K562 (cell line): ENCODE data around the gene CEP350. TPM values are rescaled to one million over a fixed set of nuclear protein-coding genes. Genes with fewer than 3 reads are reported as not detected.

Experiments
- ATF7 ChIP-seq: fragments of 450-650 bp; IDR thresholded peaks from 2 replicates; pipeline ENCODE4 v1.7.1; 2014; ENCODE audit warnings: mild to moderate bottlenecking, moderate library complexity
- ELF2 ChIP-seq: fragments of 250-450 bp; sonication (Bioruptor Pico); IDR thresholded peaks from 2 replicates; pipeline ENCODE4 v1.5.0; 2021; ENCODE audit warnings: mild to moderate bottlenecking
- ETV6 ChIP-seq, 3 experiments: fragments of 150-350 bp in 1 of 3; sonication (generic) in 1 of 3; formaldehyde crosslinking in 1 of 3; IDR thresholded peaks; 2 replicates each; pipeline versions ENCODE4 v1.6.1 to v1.8.0; 2014 to 2022; ENCODE audit warnings: borderline replicate concordance in 2 of 3, low read depth in 2 of 3, antibody characterized with exemption in 1 of 3, low read length in 1 of 3, mild to moderate bottlenecking in 1 of 3, missing genetic modification reagents in 1 of 3
- GTF2A2 ChIP-seq: IDR thresholded peaks from 2 replicates; pipeline ENCODE4 v1.6.1; 2016; ENCODE audit warnings: mild to moderate bottlenecking, missing genetic modification characterization, missing compliant biosample characterization
- KAT7 ChIP-seq: sonication (generic); formaldehyde crosslinking; IDR thresholded peaks from 2 replicates; pipeline ENCODE4 v1.8.0; 2022; ENCODE audit warnings: missing genetic modification reagents, mild to moderate bottlenecking, borderline replicate concordance
- NELFE ChIP-seq: IDR thresholded peaks from 2 replicates; pipeline ENCODE4 v1.6.1; 2011; ENCODE audit warnings: mild to moderate bottlenecking; ENCODE audit not compliant: insufficient read depth, insufficient read length
- RHOXF2B ChIP-seq: fragments of 250-450 bp; sonication (Bioruptor Pico); conservative IDR thresholded peaks from 2 replicates; pipeline ENCODE4 v1.5.1; 2021
- XRCC5 ChIP-seq: fragments of 200-400 bp; formaldehyde crosslinking; IDR thresholded peaks from 2 replicates; pipeline ENCODE4 v1.6.1; 2017; ENCODE audit warnings: low read depth, mild to moderate bottlenecking, low read length
- ZNF232 ChIP-seq: sonication (generic); formaldehyde crosslinking; IDR thresholded peaks from 2 replicates; pipeline ENCODE4 v1.8.0; 2022; ENCODE audit warnings: mild to moderate bottlenecking, missing genetic modification reagents
- ZNF316 ChIP-seq: fragments of 450-650 bp; IDR thresholded peaks from 2 replicates; pipeline ENCODE4 v1.6.1; 2016
- ZNF445 ChIP-seq: fragments of 250-450 bp; sonication (Bioruptor Pico); IDR thresholded peaks from 2 replicates; pipeline ENCODE4 v1.4.0; 2020; ENCODE audit warnings: low read depth, mild to moderate bottlenecking, moderate library complexity
- ZNF586 ChIP-seq: fragments of 450-650 bp; formaldehyde crosslinking; conservative IDR thresholded peaks from 2 replicates; pipeline ENCODE4 v1.4.0; 2020; ENCODE audit warnings: mild to moderate bottlenecking, moderate library complexity
- ZNF699 ChIP-seq: fragments of 250-450 bp; sonication (Bioruptor Pico); IDR thresholded peaks from 2 replicates; pipeline ENCODE4 v1.8.0; 2021; ENCODE audit warnings: mild to moderate bottlenecking, moderate library complexity; ENCODE audit not compliant: insufficient replicate concordance
- ZSCAN32 ChIP-seq: fragments of 450-650 bp; formaldehyde crosslinking; IDR thresholded peaks from 2 replicates; pipeline ENCODE4 v1.4.0; 2020; ENCODE audit warnings: mild to moderate bottlenecking, moderate library complexity
- polyA plus RNA-seq, 8 experiments: library from polyadenylated mRNA; depleted of rRNA in 4 of 8; stranded (reverse) in 5 of 8; unstranded in 3 of 8; fragments of >200 nt; fragmentation: Nextera tagmentation in 2 of 8; fragmentation: Illumina TruSeq in 1 of 8; extraction: Ambion mirVana in 2 of 8; extraction: Trizol in 1 of 8; gene quantifications; 2 replicates each; pipeline versions ENCODE4 v1.2.1 to v1.2.3, GENCODE V29; 2011 to 2014; ENCODE audit warnings: inconsistent platforms in 1 of 8, missing spikeins in 1 of 8
- total RNA-seq, 7 experiments: library from RNA; depleted of rRNA in 6 of 7; stranded (reverse); fragments of >200 nt in 6 of 7; fragmentation: Illumina TruSeq in 2 of 7; extraction: Trizol in 2 of 7; gene quantifications; 2 replicates each; pipeline versions ENCODE4 v1.2.1 to v1.2.3, GENCODE V29; 2011 to 2021; ENCODE audit warnings: low replicate concordance in 1 of 7
- TF ChIP-seq, protein P1 (sequence below), 3 experiments: IDR thresholded peaks in 2 of 3; conservative IDR thresholded peaks in 1 of 3; 2 replicates each; pipeline ENCODE4 v1.5.1; 2011 to 2012; ENCODE audit warnings: low read length in 3 of 3, mild to moderate bottlenecking in 3 of 3, control low read depth in 2 of 3, improper control_type of control experiment in 1 of 3, inconsistent platforms in 1 of 3, low read depth in 1 of 3, mixed read lengths in 1 of 3, moderate library complexity in 1 of 3; ENCODE audit not compliant: insufficient read depth in 2 of 3
- TF ChIP-seq, protein P2 (sequence below), 2 experiments: fragments of 450-650 bp; conservative IDR thresholded peaks; 2 replicates each; pipeline ENCODE4 v1.6.1; 2017; ENCODE audit warnings: mild to moderate bottlenecking in 2 of 2, moderate library complexity in 2 of 2
- TF ChIP-seq, protein P3 (sequence below): fragments of 200-800 bp; sonication (Bioruptor generic); IDR thresholded peaks from 2 replicates; pipeline ENCODE4 v1.6.1; 2017; ENCODE audit warnings: missing genetic modification characterization, missing compliant biosample characterization
- TF ChIP-seq, protein P4 (sequence below), 2 experiments: IDR thresholded peaks; 2 replicates each; pipeline ENCODE4 v1.6.1; 2011; ENCODE audit warnings: borderline replicate concordance in 1 of 2, control low read depth in 1 of 2, low read depth in 1 of 2, low read length in 1 of 2, mild to moderate bottlenecking in 1 of 2, mixed read lengths in 1 of 2, moderate library complexity in 1 of 2; ENCODE audit not compliant: insufficient read depth in 1 of 2, insufficient read length in 1 of 2, poor library complexity in 1 of 2, severe bottlenecking in 1 of 2; ENCODE audit errors: extremely low read depth in 1 of 2

The CEP350 gene
- total and polyA plus RNA-seq, 9 of the 15 experiments (the other 6 are each of a cell fraction or from before 2014, with no cell fraction given), result 8.3 to 64.3 (median 28.0) TPM

DNA sequence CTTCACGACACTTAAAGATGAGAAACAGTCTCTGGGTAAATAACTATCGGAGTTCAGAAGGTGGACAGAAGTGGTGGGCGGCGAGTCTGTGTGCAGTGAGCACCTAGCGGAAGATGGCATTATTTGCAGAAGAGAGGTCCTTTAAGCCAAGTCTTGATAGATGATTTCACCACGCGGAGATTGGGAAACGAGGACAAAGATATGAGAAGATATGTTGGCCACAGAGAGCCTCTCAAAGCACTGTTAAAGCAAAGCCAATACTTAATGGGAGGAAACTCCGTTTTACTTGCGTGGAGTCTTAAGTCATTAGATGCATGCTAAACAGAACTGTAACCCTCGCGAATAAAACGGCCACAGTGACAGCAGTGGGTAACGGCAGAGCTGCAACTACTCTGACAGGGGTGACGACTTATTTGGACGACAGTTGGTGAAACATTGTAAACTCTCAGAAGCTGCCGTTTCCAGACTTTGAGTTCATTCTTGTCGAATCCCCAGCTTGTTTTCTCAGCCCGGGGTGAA lies 577 bp upstream of the CEP350 start (continued):
- TF ChIP-seq, protein P1, sequence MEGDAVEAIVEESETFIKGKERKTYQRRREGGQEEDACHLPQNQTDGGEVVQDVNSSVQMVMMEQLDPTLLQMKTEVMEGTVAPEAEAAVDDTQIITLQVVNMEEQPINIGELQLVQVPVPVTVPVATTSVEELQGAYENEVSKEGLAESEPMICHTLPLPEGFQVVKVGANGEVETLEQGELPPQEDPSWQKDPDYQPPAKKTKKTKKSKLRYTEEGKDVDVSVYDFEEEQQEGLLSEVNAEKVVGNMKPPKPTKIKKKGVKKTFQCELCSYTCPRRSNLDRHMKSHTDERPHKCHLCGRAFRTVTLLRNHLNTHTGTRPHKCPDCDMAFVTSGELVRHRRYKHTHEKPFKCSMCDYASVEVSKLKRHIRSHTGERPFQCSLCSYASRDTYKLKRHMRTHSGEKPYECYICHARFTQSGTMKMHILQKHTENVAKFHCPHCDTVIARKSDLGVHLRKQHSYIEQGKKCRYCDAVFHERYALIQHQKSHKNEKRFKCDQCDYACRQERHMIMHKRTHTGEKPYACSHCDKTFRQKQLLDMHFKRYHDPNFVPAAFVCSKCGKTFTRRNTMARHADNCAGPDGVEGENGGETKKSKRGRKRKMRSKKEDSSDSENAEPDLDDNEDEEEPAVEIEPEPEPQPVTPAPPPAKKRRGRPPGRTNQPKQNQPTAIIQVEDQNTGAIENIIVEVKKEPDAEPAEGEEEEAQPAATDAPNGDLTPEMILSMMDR (IDR thresholded peaks at IDR 0.05 in 2 of 3, conservative IDR thresholded peaks at IDR 0.05 in 1 of 3; ENCODE audit: insufficient read depth in 2 of 3, low read depth in 1 of 3, low read length in 3 of 3), result peak in 2 of 3 experiments; percentile 37 to 43; a peak in 2 of 6 replicates
- TF ChIP-seq, protein P2, sequence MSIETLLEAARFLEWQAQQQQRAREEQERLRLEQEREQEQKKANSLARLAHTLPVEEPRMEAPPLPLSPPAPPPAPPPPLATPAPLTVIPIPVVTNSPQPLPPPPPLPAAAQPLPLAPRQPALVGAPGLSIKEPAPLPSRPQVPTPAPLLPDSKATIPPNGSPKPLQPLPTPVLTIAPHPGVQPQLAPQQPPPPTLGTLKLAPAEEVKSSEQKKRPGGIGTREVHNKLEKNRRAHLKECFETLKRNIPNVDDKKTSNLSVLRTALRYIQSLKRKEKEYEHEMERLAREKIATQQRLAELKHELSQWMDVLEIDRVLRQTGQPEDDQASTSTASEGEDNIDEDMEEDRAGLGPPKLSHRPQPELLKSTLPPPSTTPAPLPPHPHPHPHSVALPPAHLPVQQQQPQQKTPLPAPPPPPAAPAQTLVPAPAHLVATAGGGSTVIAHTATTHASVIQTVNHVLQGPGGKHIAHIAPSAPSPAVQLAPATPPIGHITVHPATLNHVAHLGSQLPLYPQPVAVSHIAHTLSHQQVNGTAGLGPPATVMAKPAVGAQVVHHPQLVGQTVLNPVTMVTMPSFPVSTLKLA (conservative IDR thresholded peaks at IDR 0.05), result no peak
- TF ChIP-seq ZNF316 (no peak), ZNF699 (no peak), ZNF586 (no peak), ZSCAN32 (CRISPR knock-in tag) (no peak), KAT7 (no peak), RHOXF2B (CRISPR knock-in tag) (no peak), GTF2A2 (tag) (no peak), ETV6 (IDR thresholded peaks at IDR 0.05; ENCODE audit: borderline replicate concordance in 1 of 2, low read depth in 2 of 2, low read length in 1 of 2) (no peak), ETV6 (CRISPR knock-in tag; IDR thresholded peaks at IDR 0.05; ENCODE audit: borderline replicate concordance) (no peak), ZNF445 (CRISPR knock-in tag) (0 out of 2 replicates have a peak, but pooled peaks have one; percentile 14), ATF7 (no peak), ZNF232 (CRISPR knock-in tag) (peak; percentile 51; the same call in 1 of the 2 replicates), XRCC5 (no peak), NELFE (no peak), ELF2 (CRISPR knock-in tag) (peak; percentile 42; the same call in 1 of the 2 replicates)
- TF ChIP-seq, protein P3, sequence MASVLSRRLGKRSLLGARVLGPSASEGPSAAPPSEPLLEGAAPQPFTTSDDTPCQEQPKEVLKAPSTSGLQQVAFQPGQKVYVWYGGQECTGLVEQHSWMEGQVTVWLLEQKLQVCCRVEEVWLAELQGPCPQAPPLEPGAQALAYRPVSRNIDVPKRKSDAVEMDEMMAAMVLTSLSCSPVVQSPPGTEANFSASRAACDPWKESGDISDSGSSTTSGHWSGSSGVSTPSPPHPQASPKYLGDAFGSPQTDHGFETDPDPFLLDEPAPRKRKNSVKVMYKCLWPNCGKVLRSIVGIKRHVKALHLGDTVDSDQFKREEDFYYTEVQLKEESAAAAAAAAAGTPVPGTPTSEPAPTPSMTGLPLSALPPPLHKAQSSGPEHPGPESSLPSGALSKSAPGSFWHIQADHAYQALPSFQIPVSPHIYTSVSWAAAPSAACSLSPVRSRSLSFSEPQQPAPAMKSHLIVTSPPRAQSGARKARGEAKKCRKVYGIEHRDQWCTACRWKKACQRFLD (CRISPR knock-in tag), result no peak; the same call in 1 of the 2 replicates
- TF ChIP-seq, protein P4, sequence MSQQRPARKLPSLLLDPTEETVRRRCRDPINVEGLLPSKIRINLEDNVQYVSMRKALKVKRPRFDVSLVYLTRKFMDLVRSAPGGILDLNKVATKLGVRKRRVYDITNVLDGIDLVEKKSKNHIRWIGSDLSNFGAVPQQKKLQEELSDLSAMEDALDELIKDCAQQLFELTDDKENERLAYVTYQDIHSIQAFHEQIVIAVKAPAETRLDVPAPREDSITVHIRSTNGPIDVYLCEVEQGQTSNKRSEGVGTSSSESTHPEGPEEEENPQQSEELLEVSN (IDR thresholded peaks at IDR 0.05; ENCODE audit: borderline replicate concordance in 1 of 2, extremely low read depth in 1 of 2, insufficient read depth in 1 of 2, insufficient read length in 1 of 2, low read depth in 1 of 2, low read length in 1 of 2, poor library complexity in 1 of 2, severe bottlenecking in 1 of 2), result peak in 1 of 2 experiments; percentile 22
